ENCODE results near the gene GPR17. TPM values are rescaled to one million over a fixed set of nuclear protein-coding genes. Genes with fewer than 3 reads are reported as not detected.

Gene GPR17
- polyA plus RNA-seq, 3 donors: 0.98 to 2.0 (median 1.4) TPM

DNA sequence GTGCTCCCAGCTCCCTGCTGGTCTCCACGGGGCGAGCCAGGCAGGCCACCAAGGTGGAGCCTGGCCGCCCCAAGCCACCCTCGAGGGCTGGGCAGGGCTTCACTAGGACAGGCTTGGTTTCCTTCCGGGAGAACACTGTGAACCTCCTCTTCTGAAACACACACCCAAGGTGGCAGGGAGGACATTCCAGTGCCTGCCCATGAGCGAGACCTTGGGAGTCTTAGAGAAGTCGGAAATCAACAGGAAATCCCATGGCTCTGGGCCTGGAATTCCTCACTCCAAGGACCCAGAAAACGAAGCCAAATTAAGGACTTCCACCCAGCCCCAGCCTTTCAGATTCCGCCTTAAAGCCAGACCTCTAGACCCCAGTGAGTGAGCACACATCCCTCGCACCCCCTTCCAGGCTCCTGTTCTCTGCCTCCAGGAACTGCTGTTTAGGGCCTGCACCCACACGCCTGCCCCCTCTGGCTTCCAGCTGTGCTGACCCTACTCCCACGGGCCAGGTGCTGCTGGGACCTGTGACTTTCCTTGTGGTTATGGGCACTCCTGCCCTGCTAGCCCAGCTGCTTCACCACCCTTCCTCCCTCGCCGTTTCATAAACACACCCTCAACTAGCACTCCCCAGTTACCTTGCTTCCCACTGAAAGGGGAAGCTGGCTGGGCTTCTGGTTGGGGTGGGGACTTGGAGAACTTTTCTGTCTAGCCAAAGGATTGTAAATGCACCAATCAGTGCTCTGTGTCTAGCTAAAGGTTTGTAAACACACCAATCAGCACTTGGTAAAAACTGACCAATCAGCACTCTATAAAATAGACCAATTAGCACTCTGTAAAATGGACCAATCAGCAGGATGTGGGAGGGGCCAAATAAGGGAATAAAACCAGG, 13.7 kb downstream of the GPR17 start:
- no peak for DNase-seq (ENCODE audit: extremely low read depth in 1 of 11, low read depth in 9 of 11, low spot score in 4 of 11)

DNA sequence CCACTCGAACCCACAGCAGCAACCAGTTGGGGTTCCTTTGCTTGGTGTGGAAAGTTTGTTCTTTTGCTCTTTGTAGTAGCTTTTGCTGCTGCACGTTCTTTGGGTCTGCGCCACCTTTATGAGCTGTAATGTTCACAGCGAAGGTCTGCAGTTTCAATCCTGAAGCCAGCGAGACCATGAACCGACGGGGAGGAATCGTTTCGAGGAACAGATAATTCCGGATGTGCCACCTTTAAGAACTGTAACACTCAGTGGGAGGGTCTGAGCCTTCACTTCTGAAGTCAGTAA, 14.3 kb downstream of the GPR17 start:
- no peak for DNase-seq (ENCODE audit: extremely low read depth in 1 of 11, low read depth in 9 of 11, low spot score in 4 of 11)

DNA sequence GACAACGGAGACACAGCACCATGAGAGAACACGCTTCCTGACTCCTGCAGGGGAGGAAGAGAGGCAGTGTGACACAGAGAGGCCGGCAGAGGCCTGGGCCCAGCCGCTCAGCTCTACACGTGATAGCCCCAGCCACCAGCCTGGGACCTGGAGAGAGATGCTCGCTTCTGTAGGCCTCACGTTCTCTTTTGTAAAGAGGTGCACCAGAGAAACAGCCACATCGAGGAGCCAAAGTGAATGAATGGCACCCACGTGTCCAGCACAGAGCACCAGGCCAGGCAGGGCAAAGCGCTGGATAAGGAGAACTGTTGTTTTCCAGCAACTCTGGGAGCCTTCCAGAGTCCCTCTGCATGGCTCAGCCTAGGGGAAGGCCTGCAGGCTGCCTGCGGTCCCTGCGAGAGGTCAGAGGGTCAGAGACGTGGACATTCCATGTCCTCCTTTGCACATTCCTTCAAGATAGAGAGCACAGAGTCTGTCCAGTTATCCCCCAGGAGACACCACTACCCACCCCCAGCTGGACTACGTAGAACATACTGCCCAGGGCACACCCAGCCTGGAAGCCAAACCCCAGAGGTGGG, 15.2 kb downstream of the GPR17 start:
- no peak for DNase-seq (ENCODE audit: extremely low read depth in 1 of 11, low read depth in 9 of 11, low spot score in 4 of 11)

DNA sequence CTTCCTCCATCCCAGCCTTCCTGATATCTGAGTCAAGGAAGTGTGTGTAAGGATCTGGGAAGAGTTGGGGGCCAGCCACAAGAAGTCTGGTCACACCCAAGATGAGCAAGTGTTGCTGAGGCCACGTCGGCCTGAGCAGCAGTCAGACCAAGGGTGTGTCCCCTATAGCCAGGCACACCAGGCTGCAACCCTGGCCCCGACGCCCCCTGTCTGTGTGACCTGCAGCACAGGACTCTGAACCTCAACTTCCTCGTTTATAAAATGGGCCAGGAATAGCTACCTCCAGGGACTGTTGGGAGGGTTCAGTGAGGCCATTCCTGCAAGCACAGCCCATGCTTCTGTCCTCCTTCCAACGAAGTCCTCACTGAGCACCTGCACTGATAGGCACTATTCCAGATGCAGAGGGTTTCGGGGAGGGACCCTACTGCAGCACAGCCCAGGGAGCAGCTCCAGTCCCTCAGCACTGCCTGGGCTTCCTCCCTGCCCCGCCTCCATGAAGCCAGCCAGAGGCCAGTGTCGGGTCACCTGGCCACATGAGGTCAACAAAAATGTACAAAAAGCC, 16.1 kb downstream of the GPR17 start:
- no peak for DNase-seq (ENCODE audit: extremely low read depth in 1 of 11, low read depth in 9 of 11, low spot score in 4 of 11)

DNA sequence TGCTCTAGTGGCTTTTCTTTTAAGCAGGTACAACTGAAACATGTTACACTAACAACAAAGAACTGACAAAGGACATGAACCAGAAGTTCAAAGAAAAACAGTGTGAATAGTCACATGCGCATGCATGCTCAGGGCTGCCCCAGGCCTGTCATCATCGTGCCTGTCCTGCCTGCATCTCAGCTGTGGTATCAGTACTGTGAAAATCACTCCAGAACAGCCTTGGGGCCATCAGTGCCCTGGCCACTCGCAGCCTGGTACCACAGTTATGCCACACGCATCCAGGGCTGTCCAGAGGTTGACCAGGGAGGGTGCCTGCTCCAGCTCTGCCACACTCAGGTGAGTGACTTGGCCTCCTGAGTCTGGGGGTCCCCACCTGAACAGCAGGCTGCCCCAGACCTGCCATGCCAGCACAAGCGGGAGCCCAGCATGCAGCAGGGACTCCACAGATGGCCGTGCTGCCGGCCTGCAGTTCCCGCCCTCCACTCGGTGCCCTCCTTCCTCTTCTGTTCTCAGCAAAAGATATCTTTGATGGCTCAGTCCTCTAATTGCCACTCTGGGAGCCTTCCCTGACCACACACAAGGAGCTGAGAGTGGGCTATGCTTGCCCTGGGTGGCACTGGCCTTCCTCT, 17.1 kb downstream of the GPR17 start:
- no peak for DNase-seq (ENCODE audit: extremely low read depth in 1 of 11, low read depth in 9 of 11, low spot score in 4 of 11)

DNA sequence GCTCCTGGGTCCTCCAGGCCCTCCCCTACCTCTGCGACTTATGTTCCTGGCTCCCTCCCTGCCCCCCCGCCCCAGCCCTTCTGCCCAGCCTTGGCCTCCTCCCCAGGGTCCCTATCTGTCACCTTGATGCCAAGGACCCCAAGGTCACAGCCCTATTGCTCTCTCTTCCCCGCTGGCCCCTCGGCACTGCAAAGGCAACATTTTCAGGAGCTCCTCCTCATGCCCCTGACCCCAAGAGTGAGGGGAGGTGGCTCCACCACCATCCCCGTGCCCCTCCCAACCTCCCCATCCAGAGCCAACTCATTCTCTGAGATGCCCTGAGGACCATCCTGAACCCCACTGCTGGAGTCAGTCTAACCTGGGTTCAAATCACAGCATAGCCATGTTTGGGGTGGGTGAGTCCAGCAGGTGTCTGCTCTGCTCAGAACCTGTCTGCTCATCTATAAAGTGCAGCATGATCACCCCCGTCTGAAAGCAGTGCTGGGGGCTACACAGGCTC, 17.7 kb downstream of the GPR17 start:
- DNase-seq (ENCODE audit: extremely low read depth in 1 of 11, low read depth in 9 of 11, low spot score in 4 of 11): no peak

DNA sequence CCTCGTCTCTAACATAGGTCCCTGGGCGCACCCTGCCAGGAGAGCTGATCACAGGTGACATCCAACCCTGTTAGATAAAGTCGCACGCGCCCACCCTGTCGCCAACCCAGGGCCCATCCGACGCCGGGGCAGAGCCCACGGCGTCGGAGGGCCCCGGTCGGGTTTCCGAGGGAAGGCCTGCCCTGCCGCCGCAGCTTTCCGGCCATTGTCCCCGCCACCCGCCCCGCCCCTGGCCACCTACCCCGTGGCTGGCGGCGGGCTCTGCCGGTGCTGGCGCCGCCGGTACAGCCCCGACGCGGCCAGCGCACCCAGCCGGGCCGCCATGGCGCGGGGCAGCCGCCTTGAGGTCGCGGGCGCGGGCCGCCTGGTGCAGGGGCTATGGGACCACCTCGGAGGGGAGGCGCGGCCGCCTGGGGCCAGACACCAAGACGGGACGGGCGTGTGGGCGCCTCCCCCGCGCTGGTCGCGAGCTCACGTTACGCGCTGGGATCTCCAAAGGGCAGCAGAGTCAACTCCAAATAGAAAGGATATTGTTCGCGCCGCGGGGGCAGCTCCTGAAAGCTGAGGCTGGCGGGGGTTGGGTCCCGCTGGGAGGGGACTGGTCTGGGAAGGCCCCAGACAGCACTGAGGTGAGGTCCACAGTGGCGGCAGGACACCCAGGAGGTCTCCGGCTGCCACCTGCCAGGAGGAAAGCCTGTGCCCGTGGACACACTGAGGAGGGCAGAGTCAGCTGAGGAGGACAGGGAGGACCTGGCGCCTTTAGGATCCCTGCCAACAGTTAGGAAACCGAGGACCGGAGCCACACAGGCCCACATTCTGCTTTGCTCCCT, 18.3 kb downstream of the GPR17 start:
- DNase-seq (ENCODE audit: extremely low read depth in 1 of 11, low read depth in 9 of 11, low spot score in 4 of 11): peak in 3 of 11 donors; percentile 60 to 62 (median 61)

DNA sequence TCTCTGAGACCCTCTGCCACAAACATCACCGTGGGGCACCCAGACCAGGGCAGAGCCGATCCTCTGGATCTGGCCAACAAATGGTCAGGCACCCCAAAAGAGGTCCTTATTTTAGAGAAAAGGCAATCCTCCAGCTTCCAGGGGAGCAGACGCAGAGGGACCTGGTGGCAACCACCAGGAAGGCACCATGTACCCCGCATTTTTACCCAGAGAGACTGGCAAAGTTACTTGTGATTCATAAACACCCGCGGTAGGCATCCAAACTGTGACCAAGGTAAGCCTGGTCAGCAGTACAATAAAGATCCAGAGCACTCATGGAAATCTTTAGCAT, 18.9 kb downstream of the GPR17 start:
- no peak for DNase-seq (ENCODE audit: extremely low read depth in 1 of 11, low read depth in 9 of 11, low spot score in 4 of 11)

DNA sequence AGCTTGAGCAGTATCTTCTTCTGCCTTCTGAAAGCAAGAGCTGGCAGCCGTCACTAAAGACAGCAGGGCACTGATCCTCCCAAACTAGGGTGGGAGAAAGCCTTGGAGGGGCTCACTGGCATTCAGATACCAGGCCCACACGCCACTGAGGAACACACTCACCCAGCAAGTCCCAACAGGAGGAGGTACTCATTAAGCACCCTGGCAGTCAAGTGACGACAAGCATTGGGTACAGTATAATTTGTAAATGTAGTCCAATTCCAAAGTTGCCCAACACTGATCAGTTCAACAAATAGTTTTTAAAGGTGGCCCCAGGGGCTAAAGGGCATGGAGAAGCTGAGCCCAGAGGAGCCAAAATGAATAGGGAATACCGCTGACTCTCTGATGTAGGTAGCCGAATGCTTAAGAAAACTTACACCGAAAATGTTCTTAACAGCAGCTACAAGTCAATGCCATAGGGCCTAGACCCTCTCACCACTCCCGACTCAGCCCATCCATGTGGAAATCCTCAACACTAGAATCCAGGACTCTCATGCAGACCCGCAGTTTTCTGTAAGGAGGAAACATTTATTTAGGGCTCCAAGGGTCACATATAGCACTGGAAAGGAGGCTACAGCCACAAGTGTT, 19.4 kb downstream of the GPR17 start:
- no peak for DNase-seq (ENCODE audit: extremely low read depth in 1 of 11, low read depth in 9 of 11, low spot score in 4 of 11)

DNA sequence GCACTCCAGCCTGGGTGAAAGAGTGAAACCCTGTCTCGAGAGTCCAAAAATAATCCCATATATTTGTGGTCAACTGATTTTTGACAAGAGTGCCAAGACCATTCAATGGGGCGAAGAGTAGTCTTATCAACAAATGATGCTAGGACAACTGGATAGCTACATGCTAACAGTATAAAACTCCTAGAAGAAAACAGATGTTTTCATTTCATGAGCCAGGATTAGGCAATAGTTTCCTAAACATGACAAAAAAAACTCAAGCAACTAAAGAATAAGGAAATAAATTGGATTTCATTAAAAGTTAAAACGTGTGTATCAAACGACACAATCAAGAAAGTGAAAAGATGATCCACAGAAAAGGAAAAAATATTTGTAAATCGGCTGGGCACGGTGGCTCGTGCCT, 23.1 kb downstream of the GPR17 start:
- DNase-seq (ENCODE audit: extremely low read depth in 1 of 11, low read depth in 9 of 11, low spot score in 4 of 11): no peak

DNA sequence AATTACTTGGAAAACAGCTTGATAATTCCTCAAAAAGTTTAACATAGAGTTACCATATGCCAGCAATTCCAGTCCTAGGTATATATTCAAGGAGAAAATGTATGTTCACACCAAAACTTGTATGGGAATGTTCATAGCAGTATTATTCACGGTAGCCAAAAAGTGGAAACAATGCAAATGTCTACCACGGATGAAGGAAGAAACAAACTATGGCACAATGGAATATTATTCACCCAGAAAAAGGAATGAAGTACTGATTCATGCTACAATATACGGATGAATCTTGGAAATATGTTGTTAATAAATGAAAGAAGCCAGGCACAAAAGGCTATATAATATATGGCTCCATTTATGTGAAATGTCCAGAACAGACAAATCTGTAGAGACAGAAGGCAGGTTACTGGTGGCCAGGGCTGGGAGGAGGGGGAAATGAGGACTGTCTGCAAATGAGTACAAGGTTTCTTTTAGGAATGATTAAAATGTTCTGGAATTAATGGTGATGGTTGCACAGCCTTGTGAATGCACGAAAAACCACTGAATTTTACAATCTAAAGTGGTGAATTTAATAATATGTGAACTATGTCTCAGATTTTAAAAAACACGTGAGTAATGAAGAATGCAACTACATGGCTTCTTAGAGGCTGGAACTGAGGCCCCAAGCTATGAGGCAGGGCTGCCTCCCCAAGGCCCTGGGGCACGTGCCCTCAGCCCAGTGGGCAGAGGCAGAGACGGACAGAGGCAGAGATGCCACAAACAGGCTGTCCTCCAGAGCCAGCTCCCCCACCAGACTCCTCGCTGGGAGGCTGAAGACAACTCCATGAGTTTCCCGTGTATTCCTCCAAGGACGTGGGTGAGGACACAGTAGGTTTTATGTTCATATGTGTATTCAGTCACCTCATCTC, 24.4 kb downstream of the GPR17 start:
- no peak for DNase-seq (ENCODE audit: extremely low read depth in 1 of 11, low read depth in 9 of 11, low spot score in 4 of 11)

DNA sequence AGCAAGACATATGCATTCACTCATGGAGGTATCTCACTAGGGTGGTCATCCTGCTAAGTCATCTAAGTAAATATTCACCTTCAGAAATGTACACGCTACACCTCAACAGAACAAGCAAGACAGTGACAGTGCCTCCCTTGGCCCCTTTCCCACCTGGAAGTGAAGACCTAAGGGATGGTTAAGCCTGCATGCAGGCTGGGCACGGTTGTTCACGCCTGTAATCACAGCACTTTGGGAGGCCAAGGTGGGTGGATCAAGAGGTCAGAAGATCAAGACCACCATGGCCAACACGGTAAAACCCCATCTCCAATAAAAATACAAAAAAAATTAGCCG, 25.0 kb downstream of the GPR17 start:
- no peak for DNase-seq (ENCODE audit: extremely low read depth in 1 of 11, low read depth in 9 of 11, low spot score in 4 of 11)

DNA sequence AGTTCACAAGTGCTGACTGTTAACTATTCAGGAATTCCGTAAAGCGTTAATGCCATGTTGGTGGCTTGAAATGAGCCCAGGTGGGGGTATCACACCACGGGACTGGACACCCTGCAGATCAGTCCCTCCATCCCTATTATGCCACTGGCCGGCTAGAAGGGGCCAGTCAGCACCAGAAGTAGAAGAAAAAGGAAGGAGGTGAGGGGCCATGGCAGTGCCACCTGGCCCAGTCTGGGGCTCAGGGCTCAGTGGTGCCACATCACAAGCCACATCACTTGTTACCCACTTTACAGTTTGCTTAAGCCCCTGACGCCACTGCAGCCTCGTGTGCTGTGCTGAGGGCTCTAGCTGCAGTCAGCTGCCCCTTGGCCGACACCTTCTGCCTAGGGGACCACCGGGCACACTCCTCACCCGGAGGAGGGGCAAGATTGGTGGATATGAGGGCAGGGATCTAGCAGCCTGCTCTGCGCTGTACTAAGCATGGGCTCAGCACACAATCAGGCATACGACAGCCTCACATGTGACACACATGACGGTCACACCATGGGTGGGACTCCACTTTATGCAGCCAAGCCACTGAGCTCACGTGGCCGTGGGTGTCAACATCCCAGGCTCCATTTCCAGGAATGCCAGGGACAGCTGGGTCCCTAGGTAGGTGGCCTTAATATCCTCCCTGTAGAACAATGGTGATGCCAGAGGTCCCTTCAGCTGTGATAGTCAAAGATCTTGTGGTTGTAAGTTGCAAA, 25.8 kb downstream of the GPR17 start:
- DNase-seq (ENCODE audit: extremely low read depth in 1 of 11, low read depth in 9 of 11, low spot score in 4 of 11): no peak

DNA sequence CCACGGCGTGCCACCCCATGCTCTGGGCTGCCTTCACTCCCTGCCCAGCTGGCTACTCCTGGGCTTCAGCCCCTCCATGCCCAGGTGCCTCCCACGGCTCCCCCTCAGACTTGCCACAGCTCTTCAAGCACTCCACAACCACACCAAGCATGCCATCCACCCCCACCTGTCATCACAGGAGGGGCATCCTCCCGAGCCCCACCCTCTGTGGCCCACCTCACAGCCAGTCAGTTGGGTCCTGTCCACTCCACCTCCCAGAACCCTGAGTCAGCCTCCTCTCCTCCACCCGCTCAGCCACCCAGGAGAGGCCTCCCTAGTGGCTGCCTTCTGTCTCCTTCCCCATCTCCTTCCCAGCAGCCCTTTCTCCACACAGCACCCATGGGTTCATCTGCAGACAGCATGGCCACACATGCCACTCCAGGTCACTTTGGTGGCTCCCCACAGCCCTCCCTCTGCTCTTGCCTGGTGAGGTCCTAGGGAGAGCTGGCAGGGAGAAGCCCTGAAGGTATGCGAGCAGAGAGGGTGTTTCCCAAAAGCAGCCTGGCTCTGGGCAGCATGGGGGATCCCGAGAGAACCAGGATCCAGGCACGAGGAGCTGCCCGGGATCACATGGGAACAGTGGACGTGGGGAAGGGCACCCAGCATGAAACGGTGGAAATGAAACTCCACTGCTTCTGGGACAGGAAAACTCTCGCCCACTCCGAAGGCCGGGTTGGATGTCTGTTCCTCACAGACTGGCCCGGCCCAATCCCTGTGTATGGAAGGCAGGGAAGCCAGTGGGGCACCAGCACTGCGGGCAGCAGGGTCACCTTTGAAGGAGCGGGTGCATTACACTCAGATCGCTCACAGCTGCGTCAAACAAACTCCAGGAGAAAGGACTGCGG, 26.6 kb downstream of the GPR17 start:
- DNase-seq (ENCODE audit: extremely low read depth in 1 of 11, low read depth in 9 of 11, low spot score in 4 of 11): no peak

DNA sequence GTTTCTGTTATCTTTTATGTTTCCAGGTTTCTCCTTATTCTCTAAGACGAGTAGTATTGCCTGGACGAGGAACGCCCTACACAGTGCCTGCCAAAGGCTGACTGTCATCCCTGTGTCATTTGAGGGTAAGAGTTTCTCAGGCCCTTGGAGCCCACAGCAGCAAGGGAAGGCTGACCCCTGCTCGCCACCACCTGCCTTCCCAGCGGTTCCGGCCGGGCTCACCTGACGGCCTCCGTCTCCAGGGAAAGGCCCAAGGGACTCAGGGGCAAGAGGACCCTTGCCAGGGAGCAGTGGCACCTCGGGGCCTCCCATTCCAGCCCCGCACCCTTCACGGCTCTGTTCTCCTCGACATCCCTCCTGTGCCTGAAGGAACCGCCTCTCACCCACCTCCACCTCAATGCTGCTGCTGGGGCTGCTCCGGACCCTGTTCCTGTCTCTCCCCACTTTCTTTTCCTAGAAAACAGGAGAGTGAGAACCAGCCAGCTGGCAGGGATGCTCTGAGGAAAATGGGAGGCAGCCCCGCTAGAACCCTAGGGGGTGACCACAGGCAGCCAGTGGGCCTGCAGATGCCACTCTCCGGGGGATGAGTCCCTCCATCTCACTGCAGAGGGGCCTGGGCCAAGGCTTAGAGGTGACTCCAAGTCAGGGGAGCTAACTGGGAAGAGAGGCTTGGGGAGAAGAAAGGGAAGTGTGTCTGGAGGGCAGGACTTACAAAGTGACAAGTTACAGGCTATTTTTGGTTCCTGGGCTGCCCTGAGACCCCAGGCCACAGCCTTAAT, 27.5 kb downstream of the GPR17 start:
- no peak for DNase-seq (ENCODE audit: extremely low read depth in 1 of 11, low read depth in 9 of 11, low spot score in 4 of 11)

Data from renal cortex interstitium (tissue), 11 donors.